Stimulated activated CD4-positive, alpha-beta T cell treated with anti-CD3 and anti-CD28 coated beads, Interleukin-4, amount 100 ng/mL, for 1 hour (primary cell): ENCODE measurements around the gene PRR30.

Experiments
- DNase-seq: peaks from one replicate; pipeline ENCODE4 v3.0.0-alpha.2; 2020

Gene PRR30

DNA sequence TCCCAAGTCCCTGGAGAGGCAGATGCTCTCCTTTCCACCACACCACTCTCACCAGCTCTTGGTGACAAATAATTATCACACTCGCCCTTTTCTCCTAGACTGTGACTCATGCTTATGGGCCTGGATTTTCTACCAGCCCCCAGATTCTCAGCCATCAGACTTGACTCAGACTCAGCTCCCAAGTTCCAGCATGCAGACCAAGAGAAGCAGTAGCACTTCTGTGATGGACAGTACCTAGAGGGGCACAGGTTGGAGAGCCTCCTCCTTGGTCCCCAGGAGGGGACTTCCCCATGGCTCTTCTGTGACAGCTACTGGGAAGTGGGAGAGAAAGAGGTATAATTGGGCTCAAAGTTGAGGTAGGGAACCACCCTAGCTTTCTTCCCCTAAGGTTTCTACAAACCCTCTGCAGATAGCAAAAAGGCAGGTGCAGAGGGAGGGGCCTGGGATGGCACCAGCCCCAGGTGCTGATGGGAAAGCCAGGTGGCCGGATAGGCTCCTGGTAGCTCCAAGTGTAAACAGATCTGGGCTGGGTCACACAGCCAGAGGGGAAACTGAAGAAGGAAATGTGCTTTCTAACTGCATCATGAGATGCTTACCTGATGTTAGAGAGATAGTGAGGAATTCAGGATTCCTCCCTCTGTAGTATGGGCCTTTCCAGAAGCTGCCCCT, 13.7 kb upstream of the PRR30 start:
- no peak for DNase-seq

DNA sequence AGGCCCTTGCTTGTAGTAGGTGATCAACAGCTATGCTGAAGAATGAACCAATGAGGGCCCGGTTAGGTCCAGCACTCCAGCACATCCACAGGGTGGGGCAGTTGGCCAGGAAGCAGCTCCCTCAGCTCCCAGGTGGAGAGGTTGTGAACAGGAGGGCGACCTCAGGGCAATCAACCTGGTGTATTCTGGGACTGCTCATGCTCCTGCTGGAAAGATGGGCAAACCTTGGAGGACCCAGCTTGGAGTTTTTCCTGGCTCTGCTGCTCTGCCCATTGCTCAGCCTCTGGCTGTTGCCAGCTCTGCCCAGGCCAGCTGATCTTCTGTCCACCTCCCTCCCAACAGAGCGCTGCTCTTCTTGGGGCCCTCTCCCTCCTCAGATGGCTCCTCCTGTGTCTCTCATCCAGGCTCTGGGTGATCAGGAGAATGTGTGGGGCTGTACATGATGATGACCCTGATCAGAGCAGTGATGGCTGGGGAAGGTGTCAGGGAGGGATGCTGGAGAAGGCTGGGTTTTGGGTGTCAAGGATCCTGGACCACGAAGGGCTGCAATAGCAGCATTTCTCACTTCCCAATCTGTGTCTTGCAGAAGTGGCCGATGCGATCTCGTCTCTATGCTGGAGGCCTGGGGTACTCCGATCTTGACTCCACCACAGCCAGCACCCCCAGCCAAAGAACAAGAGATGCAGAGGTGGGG, 13.0 kb upstream of the PRR30 start:
- no peak for DNase-seq

DNA sequence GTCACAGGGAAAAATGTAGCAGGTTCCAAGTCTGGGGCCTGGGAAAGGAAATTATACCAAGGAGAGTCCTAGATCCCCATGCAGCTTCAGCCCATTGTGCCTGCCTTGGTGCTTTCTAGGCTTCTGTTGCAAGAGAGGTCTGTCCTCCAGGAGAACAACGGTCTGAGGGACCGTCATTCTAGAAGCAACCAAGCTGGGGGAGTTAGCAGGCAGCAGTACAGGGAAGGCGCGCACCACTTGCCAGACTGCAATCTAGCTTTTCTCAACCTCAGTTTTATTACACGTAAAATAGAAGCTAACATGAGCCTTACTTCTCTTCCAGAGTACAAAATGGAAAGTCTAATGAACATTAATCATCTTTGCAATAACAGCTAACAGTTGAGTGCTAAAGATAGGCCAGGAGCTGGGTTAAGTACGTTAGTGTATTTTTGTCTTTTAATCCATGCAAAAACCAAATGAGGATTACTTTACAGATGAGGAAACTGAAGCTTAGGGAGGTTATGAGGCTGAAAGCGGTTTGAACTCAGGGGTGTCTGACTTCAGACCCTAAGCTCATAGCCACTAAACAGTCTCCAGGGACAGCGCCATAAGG, 11.5 kb upstream of the PRR30 start:
- no peak for DNase-seq

DNA sequence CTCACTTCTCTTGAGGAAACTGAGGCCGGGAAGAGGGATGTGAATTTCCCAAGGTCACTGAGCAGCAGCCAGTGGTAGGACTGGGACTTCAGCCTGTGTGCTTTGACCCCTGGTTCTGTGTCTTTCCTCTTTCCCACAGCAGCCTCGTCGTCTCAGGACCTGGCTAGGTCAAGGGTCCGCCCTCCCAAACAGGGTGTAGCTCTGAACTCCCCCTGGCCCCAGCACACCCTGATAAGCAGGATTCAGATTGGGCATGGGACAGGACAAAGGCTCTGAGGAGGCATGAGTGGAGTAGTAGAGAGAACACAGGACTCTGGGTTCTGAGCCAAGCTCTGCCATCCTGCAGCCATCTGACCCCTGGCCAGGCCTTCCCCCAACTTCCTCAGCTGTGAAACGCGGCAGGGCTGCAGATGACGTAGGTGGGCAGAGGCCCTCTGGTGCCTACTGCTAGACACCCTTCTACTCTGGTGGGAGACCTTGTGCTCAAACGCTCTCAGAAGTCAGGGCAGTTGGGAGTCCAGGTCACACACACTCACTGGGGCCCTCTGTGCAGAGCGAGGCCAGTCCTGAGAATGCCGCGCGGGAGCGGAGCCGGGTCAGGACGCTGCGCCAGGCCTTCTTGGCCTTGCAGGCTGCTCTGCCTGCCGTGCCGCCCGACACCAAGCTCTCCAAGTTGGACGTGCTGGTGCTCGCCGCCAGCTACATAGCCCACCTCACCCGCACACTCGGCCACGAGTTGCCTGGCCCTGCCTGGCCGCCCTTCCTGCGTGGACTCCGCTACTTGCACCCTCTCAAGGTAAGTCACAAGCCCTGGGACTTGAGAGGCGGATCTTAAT, 10.6 kb upstream of the PRR30 start:
- DNase-seq, result no peak

DNA sequence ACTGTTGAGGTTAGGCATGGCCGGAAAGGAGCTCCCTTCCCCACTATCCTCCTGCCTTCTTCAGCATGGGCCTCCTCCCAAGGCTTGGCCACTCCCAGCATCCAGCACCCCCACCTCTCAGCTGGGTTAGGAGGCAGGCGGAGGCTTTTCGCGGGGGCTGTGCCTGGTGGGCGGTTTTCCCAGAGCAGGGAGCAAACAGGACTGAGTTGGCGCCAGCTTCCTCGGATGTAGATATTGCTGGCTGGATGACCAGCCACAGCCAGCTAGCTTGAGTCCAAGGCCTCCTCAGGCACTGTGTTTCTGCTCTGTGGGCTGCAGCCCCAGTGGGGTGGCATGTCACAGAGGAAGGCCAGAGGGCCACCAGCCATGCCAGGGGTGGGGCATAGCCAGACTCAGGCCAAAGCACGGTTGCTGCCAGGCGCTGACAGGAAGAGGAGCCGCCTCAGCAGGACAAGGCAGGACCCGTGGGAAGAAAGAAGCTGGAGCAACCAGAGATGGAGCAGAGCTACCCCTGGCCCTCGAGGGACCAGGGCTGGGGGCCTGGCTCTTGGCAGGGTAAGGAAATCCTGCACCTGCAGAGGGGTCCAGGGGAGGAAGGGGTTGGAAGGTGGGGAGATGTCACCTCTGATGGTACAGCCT, 9.7 kb upstream of the PRR30 start, which contains the start of gene TCF23:
Gene TCF23 (plus strand): TSS at position 204 of the 639 bp plus-strand sequence. CDS start 130 bp downstream, at position 334.
- no peak for DNase-seq

DNA sequence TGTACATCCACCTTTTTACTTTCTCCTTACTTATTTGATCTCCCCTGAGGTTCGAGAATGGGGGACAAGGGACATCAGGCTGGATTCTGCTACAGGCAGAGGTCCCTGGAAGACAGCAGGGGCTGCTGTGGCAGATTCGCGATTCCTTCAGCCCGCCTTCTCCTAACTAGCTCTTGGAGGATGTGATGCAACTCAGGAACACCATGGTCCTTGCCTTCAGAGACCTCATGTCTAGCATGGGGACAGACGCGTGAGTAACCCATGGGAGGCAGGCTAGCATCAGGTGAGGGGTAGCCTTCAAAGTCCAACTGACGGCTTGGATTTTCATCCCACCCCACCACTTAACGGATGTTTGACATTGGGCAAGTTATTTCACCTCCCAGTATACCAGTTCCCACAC, 8.7 kb upstream of the PRR30 start:
- no peak for DNase-seq

DNA sequence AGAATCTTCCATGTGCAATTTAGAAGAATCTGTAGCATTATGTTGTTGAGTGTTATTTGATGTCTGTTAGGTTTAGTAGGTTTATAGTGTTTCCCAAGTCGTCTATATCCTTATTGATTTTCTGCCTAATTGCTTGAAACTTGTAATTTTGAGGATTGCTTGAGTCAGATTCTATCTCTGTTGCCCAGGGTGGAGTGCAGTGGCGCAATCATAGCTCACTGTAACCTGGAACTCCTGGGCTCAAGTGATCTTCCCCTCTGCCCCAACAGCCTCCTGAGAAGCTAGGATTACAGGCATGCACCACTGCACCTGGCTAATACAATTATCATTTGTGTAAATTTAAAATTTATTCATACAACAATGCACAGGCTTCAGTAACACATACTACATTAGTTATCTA, 6.5 kb upstream of the PRR30 start:
- no peak for DNase-seq

DNA sequence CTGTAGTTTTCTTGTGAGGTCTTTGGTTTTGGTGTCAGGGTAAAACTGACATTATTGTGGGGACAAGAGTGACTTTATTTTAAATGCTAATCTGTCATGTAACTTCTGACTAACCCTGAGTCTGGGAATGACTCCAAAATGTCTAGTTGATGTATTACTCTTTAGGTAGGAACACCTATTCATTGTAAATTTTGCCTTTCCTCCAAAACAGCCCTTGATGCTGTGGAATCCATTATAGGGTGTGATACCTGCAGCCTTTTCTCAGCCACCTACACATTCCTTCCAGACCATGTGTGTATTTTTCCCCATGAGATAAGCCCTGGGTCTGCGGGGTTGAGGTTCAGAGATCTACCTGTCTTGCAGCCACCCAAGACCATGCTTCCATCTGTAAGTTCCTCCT, 4.1 kb upstream of the PRR30 start:
- no peak for DNase-seq

DNA sequence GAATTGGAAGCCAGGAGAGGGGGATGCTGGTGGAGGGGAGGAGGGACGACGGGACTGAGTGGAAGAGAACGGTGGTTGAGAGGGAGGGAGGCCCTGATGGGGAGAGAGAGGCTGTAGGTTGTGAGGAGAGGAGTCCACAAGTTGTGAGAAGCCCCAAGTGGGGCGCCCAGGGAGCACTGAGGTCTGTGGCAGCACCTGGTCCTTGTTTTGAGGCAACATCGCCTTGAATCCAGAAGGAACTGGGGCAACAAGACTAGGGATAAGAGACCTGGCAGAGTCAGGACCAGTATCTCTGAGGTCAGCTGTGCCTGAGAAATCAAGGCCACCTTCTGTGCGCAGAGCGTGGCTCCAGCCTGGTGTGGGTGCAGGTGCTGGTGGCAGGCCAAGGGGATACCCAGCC, 1.1 kb downstream of the PRR30 start:
- DNase-seq, result no peak

DNA sequence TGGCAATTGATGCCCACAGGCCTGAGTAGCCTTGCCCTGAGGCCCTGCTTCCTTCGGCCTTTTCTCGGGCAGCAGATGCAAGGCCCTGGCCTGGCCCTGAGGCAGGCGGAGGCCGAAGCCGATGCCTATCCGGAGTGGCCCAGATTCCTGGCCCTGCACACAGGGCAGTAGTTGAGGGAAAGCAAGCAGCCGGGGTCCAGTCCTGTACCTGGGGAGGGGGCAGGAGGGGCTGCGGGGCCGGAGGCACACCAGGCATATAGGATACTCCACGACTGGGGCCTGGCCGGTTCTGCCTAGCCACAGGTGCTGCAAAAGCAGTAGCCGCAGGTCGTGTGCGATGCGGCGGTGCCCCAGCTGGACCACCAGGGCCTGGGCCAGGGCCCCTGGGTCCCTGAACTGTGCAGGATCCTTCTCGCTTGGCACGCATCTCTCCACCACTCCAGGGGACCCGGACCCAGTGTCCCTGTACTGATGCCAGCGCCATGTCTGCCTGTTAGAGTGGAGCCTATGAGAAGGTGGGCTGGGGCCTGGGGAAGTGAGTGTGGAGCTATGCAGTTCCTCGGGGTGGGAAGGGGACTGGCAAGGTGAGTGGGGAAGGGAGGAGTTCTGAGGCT, 1.8 kb downstream of the PRR30 start:
- DNase-seq, result no peak

DNA sequence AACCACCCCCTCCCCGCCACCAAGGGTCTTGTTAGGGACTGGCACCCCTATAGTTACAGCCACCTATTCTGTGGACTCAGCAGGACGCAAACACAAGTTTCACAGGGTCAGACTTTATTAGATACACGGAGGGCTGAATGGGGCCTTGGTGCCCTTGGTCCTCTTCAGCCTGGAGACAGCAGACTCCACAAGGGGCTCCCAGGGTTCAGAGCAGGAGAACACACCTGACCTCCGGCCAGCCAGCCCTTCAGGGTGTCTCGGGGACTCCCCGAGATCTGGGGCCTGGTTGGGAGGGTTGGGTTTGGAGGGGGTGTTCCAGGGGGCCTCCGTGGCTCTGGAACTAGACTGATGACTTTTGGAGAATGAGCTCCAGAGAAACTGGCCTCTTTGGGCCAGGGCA, 2.5 kb downstream of the PRR30 start:
- DNase-seq, result no peak

DNA sequence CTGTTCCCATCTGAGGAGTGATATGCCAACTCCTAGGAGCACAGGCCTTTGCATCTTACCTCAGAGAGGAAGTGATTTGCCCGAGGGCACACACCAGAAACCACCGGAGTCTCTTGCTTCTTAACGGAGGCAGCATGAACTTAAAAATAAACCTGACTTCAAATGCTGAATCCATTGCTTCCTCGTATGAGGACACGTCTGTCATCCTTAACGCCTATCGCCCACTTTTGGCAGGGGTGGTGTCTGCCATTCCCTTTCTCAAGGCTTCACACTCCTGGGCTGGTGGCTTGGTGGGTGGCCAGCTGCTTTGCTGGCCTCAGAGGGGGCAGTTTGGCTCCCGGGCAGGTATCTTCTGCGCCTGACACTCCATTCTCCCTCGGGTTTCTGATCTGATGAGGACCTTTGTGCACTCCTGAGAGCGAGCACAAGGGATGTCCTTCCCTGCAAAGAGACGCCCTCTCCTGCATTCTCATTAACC, 3.7 kb downstream of the PRR30 start:
- no peak for DNase-seq

DNA sequence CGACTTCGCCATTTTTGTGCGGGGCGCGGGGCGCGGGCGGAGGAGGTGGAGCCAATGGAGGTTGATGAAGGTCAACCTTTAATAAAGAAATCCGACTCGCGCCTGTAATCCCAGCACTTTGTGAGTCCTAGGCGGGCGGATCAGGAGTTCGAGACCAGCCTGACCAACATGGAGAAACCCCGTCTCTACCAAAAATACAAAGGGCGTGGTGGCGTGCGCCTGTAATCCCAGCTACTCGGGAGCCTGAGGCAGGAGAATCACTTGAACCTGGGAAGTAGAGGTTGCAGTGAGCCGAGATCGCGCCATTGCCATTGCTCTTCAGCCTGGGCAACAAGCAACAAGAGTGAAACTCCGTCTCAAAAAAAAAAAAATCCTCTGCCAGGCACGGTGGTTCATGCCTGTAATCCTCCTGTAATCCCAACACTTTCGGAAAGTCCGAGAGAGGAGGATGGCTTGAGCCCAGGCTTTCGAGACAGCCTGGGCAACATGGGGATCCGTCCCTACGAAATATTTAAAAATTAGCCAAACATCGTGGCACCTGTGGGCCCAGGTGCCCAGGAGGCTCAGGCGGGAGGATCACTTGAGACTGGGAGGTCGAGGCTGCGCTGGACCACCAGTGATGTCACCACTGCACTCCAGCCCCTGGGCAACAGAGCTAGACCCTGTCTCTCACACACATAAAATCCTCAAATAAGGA, 4.3 kb downstream of the PRR30 start:
- no peak for DNase-seq

DNA sequence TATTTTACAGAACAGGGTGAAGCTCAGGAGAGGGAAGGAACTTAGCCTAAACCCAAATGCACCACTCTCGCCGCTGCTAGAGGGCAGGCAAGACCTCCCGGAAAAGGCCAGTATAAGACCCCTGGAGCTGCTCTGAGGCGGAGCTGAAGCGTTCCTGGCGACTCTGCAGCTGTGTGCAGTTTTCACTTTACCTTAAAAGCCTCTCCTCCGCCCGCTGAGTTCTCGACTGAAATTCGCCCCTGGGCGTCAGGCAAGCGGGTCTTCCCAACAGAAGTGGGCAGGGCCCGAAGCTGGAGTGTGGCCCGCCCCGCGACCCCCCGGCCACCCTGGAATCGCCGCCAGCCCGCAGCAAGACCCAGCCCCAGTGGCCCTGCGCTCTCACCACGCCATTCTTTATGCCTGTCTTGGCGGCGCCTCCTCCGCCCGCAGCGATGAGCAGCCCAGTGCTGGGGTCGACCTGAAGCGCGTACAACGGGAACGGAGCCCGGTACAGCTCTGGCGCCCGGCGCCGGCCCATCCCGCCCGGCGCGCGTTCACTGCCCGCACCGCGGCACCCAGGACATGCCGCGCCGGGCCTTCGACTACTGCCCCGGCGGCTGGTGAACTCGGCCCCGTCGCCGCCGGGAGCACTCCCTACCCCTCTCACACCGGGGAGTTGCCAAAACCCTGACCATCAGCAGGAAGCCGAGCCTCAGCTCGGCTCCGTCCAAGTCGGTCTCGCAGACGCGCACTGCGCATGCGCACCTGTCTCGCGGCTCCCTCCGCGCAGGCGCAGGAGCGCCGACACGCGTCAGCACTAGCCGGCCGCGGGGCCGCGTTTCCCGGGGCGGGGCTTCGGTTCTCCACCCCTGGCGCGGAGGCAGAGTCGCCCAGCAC, 5.1 kb downstream of the PRR30 start, which contains the start of gene PREB:
Gene PREB (minus strand): TSS at position 732 of the 876 bp plus-strand sequence. CDS start 215 bp downstream, at position 517.
- DNase-seq, result peak; percentile 99

DNA sequence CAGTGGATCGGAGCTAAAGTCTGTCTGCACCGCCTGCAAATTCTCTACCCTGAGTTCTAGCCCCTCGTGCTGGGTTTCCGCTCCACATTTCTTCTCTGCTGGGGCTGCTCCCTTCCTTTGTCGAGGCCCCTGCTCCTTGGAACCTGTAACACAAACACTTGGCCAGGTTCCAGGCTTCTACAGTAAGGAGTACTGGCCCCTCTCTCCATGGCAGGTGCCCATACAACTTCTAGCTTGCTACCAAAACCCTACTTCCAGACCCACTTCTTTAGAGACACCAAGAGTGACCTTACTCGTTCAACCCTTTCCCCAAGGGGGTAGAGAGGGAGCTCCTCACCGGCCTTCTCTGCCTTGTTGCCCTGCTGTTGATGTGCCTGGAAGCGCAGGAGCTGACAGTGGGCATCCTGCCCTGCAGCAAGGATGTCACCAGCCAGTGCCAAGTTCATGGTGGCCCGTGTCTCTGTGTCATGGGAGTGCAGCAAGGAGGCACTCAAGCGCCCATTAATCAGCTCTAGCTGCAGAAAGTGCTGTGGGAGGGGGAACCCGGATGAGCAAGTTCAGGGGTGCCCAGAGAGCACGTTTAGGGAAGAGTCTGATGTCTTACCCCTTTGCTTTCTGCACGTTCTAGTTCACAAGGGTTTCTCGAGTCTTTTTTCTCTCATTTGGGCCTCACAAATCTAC, 5.9 kb downstream of the PRR30 start:
- DNase-seq, result peak; percentile 30

DNA sequence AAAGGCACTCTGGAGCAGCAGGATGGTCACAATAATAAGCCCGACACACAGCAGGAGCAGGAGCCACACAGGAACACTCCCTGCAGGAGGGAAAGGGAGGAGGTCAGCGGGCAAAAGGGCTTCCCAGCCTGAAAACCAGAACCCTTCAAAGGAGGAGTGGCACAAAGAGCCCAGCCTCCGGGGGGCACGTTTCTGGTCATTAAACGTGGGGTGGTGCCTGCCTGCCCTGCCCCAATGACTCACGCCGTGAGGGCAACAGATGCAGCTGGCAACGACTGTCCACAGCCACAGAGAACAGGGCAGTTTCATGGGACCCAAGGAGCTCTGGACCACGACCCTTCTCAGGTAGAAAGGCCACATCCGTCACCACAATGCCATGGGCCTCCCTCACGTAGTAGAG, 7.8 kb downstream of the PRR30 start:
- no peak for DNase-seq

DNA sequence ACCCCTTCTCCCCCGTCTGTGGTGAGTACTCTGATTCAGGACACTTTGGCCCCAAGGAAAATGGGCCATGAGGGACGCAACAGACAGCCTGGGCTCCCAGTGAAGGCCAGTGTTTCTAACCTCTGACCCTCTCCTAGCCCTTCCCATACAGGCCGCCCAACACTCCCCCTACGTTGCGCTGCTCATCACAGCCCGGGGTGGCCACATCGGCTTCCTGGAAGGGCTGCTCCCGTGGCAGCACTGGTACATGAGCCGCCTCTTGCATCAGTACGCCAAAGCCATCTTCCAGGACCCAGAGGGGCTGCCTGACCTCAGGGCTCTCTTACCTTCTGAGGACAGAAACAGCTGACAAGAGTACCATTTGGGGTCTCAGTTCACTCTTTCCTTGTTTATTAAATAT, 8.8 kb downstream of the PRR30 start:
- DNase-seq, result no peak

DNA sequence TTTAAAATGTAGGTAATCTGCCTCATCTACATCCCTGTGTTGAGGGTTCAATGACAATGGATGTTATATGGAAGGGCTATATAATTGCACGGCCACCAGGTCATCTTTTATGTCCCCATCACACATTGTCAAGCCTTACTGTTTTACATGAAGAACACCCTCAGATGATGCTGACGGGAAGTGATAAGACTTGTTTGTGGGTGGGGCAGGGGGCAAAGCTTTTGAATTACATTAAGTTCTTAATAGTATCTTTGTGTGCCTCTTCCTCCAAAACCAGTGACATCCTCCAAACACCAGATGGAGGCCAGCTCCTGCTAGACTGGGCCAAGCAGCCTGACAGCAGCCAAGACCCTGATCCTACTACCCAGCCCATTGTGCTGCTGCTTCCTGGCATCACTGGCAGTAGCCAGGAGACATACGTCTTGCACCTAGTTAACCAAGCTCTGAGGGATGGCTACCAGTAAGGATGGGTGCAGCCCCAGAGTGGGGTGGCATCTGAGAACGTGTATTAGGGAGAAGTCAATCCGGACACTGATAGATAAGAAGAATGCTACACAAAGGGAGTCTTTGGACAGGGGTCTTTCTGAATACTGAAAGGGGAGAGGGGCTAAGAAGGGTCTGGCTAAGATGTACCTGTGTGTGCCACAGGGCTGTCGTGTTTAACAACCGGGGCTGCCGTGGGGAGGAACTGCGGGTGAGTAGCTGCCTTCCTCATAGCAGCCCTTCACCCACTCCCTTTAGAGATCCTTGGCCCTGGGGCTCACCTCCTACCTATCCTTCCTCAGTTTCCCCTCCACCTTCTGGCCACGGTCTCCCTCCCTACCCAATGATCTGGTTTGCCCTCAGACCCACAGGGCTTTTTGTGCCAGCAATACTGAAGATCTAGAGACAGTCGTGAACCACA, 10.3 kb downstream of the PRR30 start:
- DNase-seq, result no peak
